ENCODE results near the gene PPM1D. TPM values are rescaled to one million over a fixed set of nuclear protein-coding genes. Genes with fewer than 3 reads are reported as not detected.

The PPM1D gene
- total RNA-seq, 4 donors from 2014 or later: 7.0 to 13.0 (median 11.9) TPM

- Histone ChIP-seq H3K9me3 (no peaks in the 10 kb centered on the region), H3K36me3 (no peaks in the 10 kb centered on the region), H3K27me3 (no peaks in the 10 kb centered on the region), H3K27ac (no peak overlapping the region), H3K4me1 (peaks cover 5% of the 10 kb centered on the region), H3K4me3 (no peak overlapping the region)
- no peak for DNase-seq (ENCODE audit: low spot score in 2 of 2)
- TF ChIP-seq EP300 (IDR thresholded peaks at IDR 0.05) (no peak), POLR2AphosphoS5 (IDR thresholded peaks at IDR 0.05) (no peak), POLR2A (IDR thresholded peaks at IDR 0.05) (no peak), CTCF (IDR thresholded peaks at IDR 0.05) (no peak)
- 97% methylated on average over 2 of the region's 2 CpGs for WGBS
Measured at GRCh38 chr17:60594734-60595133, 5.3 kb upstream of the PPM1D start.

GRCh38 chr17:60597297-60597696 is 2.7 kb upstream of the PPM1D start:
- Histone ChIP-seq H3K27me3 (no peaks in the 10 kb centered on the region), H3K4me1 (peaks cover 10% of the 10 kb centered on the region), H3K36me3 (no peaks in the 10 kb centered on the region), H3K27ac (no peak overlapping the region), H3K9me3 (no peaks in the 10 kb centered on the region), H3K4me3 (no peak overlapping the region)
- 96% methylated on average over 6 of the region's 6 CpGs for WGBS
- no peak for TF ChIP-seq EP300 (IDR thresholded peaks at IDR 0.05)
- TF ChIP-seq POLR2AphosphoS5 (IDR thresholded peaks at IDR 0.05): no peak
- no peak for TF ChIP-seq CTCF (IDR thresholded peaks at IDR 0.05)
- TF ChIP-seq POLR2A (IDR thresholded peaks at IDR 0.05): no peak
- no peak for DNase-seq (ENCODE audit: low spot score in 2 of 2)

GRCh38 chr17:60598001-60598736 is 1.8 kb upstream of the PPM1D start:
- H3K4me1 ChIP-seq: peaks cover 18% of the 10 kb centered on the region
- no peaks in the 10 kb centered on the region for H3K36me3 ChIP-seq
- no peak overlapping the region for H3K27ac ChIP-seq
- 89% methylated on average over 7 of the region's 7 CpGs for WGBS
- H3K4me3 ChIP-seq: no peak overlapping the region
- no peak for DNase-seq (ENCODE audit: low spot score in 2 of 2)
- TF ChIP-seq EP300 (IDR thresholded peaks at IDR 0.05): no peak
- TF ChIP-seq POLR2AphosphoS5 (IDR thresholded peaks at IDR 0.05): no peak
- no peak for TF ChIP-seq CTCF (IDR thresholded peaks at IDR 0.05)
- no peak for TF ChIP-seq POLR2A (IDR thresholded peaks at IDR 0.05)
- H3K9me3 ChIP-seq: no peaks in the 10 kb centered on the region
- H3K27me3 ChIP-seq: no peaks in the 10 kb centered on the region

- no peak for DNase-seq (ENCODE audit: low spot score in 2 of 2)
- H3K4me3 ChIP-seq: peak overlapping the region; percentile 81
- peaks cover 26% of the 10 kb centered on the region for H3K4me1 ChIP-seq
- TF ChIP-seq POLR2A (IDR thresholded peaks at IDR 0.05) (no peak), EP300 (IDR thresholded peaks at IDR 0.05) (no peak), CTCF (IDR thresholded peaks at IDR 0.05) (no peak), POLR2AphosphoS5 (IDR thresholded peaks at IDR 0.05) (no peak)
- no peaks in the 10 kb centered on the region for H3K9me3 ChIP-seq
- H3K36me3 ChIP-seq: no peaks in the 10 kb centered on the region
- WGBS: 1% methylated on average over 17 of the region's 17 CpGs
- H3K27ac ChIP-seq: peak overlapping the region; percentile 93
- H3K27me3 ChIP-seq: no peaks in the 10 kb centered on the region
Measured at GRCh38 chr17:60599220-60599619, 773 bp upstream of the PPM1D start.

GRCh38 chr17:60600490-60601446 is 775 bp downstream of the PPM1D start:
- H3K4me3 ChIP-seq: peak overlapping the region; percentile 81
- peak; percentile 83 to 88 for DNase-seq (ENCODE audit: low spot score in 2 of 2)

More at GRCh38 chr17:60600490-60601446, 775 bp downstream of the PPM1D start:
- Histone ChIP-seq H3K27ac (peak overlapping the region; percentile 93), H3K27me3 (no peaks in the 10 kb centered on the region), H3K36me3 (no peaks in the 10 kb centered on the region), H3K4me1 (peaks cover 35% of the 10 kb centered on the region), H3K9me3 (no peaks in the 10 kb centered on the region)
- under 1% methylated on average over 24 of the region's 69 CpGs for WGBS
- TF ChIP-seq EP300 (IDR thresholded peaks at IDR 0.05): no peak
- TF ChIP-seq CTCF (IDR thresholded peaks at IDR 0.05): peak; percentile 39 to 70

All from suprapubic skin (tissue), 4 donors.